ENCODE data around the gene SRXN1.
"Not testable (repeated sequence)": the region's sequence is repeated elsewhere in the genome, so short reads cannot be mapped to it uniquely, and the experiment has no call there.

The SRXN1 gene

DNA sequence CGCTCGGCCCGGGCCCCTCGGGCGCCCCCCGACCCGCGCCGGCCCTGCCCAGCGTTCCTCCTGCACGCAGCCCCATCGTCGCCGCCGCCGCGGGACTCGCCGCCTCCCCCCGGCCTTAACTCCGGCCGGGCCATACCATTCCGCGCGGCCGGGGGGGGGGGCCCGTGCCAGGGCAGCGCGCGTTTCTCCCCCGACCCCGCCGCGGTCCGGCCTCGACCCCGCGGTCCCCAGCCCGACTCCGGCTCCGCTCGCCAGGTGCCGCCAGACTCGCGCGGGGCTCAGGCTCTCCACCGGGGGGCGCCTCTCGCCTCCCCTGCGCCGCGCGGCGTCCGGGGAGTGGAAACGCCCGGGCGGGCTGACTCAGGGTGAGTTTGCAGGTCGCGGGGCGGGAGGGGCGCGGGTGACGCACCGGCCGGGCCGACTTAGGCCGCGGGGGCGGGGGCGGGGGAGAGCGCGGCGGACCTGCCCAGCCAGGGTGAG is at the start of gene SRXN1:
TSS of gene SRXN1 (minus strand) at position 91 of the 480 bp plus-strand sequence. CDS start at position 76, 15 bp downstream.
- peak; percentile 84 for DNase-seq

DNA sequence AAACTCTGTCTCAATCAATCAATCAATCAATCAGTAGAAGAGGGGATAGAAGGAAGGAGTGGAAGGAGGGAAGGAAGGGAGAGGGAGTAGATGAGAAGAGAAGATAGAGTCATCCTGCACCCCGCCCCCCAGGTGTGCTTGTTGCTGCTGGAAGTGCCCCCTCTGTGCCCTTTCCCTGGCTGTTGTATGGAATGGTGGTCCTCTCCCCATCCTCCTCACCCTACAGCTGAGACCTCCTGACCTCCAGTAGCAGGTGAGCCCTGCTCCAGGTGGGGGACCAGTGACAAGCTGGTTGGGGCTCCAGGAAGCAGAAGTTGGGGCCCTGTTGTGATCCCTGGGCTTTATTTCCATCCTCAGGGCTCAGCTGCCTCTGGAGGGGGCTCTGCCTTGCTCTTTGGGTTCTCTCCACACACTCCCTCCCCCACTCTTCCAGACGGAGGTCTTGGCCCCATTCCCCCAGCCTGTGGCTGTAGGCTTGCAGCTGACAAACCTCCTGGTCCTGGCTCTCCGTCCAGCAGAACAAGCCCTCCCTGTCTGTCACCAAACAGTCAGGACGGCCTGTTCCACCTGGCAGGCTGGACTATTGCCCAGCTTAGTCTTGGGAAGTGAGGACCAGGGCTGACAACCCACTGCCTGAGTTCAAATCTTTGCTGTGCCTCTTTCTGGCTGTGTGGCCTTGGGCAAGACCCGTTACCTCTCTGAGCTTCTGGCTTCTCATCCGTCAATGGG is 48.6 kb upstream of the SRXN1 start:
- no peak for DNase-seq

DNA sequence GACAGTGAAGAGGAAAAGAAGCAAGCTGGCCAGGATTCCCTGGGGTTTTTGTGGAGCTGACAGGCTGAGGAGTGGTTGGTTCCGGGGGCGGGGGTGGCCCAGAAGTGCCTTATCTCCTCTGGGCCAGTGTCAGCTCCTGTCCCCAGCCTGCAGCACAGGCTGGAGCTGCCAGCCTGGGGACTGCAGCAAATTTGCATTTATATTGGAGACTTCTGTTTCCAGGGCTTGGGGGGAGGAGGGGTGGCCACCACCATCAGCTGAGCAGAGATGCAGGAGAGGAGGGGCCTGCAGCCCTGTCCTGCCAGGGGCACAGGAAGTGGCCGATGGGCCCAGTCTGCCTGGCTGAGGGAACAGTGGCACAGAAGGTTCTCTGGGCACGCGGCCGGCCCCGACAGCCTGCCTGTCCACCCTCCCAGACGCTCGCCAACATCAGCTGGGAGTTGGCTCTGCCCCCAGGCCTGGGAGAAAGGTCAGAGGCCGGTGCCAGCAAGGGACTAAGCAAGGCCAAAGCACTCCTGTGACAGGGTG is 46.9 kb upstream of the SRXN1 start:
- DNase-seq = no peak

DNA sequence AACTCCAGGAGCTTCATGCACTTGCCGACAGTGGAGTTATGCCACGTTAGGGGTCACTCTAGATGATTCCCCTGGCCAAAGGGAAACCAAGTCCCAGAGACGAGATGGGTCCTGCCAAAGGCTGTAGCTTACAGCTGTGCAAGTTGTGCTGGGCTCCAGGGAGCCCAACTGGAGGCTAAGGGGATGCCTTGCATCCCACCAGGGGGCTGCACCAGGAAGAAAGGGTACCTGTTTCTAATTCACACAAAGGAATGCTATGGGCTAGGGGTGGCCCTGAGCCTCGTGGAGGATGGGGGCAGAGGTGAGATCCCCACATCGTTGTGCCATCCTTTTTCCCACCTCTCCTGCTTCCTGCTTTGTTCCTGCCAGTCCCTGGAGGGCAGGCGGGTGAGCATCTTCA is 46.3 kb upstream of the SRXN1 start:
- no peak for DNase-seq

DNA sequence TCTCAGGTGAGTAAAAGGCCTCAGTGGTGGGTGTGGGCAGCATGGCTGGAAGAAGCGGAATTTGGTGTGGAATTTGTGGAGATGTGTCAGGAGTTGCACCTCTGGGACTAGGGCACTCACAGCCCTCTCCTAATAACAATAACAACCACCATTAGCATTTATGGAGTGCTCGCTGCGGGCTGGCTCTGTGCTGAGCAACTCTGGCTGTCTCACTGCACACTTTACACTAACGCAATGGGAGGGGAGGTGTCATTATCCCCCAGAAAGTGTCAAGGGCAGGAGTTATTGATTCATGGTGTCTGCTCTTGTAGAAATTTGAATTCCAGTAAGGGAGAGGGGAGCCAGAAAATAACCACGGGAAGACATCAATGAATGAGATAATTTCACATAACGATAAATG is 45.3 kb upstream of the SRXN1 start:
- no peak for DNase-seq

DNA sequence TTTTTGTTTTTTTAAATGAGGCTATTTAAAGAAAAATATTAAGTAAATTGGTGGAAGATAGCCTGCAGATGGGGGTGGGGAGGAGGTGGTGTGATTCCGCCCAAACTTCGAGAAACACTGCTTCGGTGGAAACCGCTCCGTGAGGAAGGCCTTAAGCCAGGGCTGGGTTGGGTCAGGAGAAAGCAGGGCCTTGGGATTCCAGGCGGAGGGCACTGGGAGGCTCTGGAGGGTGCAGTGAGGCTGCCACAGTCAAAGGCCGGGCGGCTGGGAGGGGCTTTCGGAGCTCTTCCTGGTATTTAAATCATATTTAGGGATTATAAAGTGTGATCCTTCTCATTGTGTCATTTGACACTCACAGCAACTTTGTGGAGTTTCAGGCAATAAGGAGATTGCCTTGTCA is 44.8 kb upstream of the SRXN1 start:
- no peak for DNase-seq

DNA sequence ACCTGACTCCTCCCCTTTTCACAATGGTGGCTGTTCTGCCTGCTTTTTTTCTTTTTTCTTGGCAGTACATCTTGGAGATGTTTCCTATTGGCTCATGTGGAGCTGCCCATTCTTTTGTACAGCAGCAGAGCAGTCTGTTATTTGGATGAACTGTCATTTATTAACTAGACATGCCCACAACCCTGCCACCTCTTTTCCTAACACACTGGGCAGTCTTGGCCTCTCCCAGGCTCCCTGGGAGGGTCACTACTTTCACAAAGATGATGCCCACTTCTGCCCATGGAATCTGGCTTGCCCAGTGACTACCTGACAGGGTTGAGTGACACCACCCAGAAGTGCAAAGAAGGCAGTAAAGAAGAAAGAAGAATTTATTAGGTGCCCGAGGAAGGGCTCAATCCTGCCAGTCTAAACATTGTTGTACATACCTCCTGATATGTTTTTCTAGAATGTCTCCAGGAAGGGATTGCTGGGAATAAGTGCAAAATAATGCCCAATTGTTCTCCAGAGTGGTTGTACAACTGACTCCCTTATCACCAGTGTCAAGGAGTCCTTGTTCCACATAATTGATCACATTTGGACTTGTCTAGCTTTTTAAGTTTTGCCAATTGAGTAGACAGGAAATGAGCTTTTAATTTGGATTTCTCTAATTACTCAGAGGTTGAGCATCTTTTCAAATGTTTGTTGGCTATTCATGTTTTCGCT is 42.3 kb upstream of the SRXN1 start:
- DNase-seq = no peak

DNA sequence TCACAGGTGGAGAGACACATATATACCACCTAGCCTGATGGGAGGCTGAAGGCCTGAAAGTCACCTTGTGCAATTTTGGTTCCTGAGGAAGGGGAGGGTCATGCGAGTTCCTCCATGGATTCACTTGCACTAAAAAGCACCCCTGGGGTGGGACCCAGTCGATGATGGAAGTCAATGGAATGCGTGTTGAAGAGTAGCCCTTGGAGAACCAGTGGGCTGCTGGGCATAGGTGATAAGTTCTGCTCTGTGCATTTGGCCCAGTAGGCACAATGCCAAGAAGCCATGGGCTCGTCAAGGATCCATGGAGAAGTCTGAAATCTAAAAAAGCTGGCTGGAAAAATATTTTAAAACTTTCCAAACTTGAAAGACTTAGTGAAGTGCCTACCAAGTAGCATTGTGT is 41.5 kb upstream of the SRXN1 start:
- DNase-seq = no peak

DNA sequence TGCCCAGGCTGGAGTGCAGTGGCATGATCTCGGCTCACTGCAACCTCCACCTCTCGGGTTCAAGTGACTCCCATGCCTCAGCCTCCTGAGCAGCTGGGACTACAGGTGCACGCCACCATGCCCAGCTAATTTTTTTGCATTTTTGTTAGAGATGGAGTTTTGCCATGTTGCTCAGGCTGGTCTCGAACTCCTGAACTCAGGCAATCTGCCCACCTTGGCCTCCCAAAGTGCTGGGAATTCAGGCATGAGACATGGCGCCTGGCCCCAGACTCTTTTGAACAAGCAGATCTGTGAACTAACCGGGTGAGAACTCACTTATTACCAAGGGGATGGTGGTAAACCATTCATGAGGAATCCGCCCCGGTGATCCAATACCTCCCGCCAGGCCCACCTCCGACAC is 40.8 kb upstream of the SRXN1 start:
- not testable (repeated sequence) for DNase-seq

DNA sequence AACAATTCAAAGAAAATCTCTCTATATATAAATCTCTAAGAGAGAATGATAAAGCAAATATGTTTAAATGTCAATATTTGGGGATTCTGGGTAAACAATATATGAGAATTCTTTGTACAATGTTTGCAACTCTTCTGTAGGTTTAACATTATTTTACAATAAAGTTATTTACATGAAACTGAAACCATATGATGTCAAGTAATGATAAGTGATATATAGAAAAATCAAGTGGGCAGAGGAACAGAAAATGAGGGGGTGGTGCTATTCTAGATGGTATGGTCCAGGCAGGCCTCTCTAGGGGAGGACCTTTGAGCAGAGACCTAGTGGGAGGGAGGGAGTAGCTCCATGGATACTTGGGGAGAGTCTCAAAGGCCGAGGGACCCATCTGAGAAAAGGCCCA is 39.0 kb upstream of the SRXN1 start:
- DNase-seq = no peak

DNA sequence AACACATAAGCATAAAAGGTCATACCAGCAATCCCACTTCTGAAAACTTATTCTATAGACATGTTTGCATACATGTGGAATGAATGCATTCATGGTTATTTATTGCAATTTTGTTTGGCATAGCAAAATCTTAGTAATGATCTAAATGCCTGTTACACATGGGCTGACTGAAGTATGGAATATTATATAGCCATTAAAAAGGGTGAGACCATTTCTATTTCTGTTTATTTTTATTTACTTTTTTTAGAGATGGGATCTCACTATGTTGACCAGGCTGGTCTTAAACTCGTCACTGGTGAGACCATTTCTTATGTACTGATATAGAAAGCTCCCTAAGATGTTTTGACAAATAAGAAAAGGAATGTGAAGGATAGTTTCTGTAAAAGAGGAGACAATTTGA is 36.9 kb upstream of the SRXN1 start:
- no peak for DNase-seq

DNA sequence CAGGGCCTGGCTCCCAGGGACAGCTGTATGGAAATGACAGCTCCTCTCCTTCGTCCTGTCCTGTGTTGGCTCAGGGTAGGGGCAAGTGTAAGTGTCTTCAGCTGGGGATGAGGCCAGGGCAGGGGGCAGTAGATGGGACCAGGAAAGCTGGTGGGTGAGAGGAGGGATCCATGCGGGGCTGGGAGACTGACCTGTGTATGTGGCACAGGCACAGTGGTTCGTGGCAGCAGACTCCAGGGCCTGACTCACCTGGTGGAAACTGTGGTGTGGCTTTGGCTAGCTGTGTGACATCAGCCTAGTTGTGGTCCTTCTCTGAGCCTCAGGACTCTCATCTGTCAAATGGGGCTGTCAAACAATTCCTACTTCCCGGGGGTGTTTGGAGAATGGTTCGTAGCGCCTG is 36.3 kb upstream of the SRXN1 start:
- no peak for DNase-seq

DNA sequence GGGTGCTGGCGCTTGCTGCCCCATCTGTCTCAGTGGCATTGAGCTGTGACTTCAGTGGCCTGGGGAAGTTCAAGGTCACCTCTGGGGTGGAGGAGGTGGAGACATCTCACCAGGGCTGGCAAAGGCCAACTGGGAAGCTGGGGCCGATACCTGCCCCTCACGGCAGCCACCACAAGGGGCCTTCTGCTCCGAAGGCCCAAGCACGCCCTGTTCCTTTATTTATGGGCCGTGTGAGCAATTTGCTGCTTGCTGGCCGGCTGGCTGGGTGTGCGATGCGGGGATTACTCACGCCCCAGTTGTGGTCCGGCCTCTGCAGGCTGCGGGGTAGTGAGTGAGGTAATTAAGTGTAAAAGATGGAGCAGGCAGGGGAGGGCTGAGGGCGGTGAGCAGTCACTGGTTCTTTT is 35.8 kb upstream of the SRXN1 start:
- no peak for DNase-seq

DNA sequence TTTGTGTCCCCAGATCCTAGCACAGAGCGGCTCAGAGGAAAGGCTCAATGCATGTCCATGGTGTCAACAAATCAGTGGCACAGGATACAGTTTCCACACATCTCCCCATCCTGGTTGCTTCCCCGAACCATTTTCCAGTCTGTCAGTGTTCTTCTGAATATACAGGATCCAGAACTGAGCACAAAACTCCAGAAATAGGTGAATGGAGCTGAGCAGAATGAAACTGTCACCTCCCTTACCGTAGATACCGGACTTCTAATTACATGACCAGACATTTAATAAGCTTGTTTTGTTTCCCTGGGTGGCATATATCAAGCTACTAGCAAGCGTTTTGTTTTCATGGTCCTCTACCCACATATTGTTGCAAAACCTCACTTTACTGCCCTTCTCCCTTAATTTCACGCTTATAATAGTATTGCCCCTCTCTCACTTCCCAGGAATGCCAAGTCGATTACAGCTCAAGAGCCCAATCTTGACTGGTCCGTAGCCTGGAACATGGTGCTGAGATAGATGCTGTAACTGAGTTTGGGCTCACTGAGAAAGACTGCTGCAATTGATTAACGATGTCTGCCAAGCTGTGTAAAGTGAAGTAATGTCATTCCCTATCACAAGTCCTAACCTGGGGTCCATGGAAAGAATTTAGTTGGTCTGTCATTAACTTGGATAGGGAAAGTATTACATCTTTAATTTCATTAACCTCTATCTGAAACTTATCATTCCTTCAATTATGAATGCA is 34.6 kb upstream of the SRXN1 start:
- no peak for DNase-seq

DNA sequence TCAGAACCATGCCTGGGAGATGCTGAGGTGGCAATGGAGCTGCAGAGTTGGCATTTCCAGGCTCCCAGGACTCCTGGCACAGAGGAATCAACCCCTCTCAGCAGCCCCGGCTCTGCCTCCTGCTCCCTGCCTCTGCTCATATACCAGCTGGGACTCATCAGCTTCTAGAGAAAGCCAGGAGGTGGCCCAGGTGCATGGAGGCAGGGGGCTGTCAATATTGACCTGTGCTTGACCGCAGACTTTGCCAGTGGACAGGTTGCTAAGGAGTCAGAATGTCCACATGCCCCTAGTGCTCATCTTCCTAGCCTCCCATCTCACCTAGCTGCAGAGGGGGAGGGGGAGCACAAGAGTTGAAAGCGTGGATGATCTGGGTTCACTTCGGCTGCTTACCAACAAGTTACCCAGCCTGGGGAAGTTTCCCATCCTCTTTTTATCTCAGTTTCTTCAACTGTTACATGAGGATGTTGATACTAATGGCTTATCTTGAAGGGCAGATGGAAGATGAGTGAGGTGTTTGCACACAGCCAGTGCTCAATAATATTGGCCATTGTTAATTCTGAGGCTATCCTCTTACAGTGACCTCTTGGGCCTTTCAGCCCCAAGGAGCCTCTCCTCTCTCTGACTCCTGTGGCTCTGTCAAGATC is 31.8 kb upstream of the SRXN1 start:
- no peak for DNase-seq

DNA sequence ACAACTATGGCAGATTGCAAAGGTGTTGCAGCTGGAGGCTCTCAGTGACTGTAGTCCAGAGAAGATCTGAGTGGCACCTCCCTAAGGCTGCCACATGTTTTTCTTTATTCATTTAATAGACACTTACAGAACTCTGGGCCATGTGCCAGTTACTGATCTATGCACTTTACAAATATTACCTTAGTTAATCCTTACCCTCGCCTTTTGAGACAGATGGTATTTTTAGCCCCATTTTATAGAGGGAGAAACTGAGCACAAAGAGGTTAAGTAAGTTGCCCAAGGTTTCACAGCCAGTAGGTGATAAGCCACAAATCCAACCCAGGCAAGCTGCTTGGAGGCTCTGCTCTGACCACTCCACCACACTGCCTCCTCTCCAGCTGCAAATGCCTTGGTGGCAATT is 29.1 kb upstream of the SRXN1 start:
- DNase-seq = no peak

DNA sequence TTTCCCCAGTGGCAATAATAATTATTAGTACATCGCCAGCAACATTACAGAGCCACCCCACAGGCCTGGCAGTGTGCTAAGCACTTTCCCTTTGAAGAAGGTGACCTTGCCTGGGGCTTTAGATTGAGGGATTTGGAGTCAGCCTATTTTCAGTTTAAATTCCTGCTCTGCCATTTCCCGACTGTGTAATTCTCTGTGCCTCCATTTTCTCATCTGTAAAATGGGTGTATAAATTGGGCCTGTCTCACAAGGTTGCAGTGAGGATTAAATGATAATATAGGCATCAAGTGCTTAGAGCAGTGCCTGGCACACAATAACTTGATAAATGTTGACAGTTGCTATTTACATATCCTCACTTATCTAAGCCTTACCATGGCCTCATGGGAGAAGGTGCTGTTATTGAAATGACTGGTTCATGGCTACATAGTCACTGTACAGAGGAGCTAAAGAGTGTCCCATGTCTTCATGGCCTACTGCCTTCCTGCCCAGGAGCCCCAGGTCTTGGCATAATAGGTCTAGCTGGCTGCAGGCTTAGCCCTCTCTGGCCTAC is 27.7 kb upstream of the SRXN1 start:
- DNase-seq = no peak

DNA sequence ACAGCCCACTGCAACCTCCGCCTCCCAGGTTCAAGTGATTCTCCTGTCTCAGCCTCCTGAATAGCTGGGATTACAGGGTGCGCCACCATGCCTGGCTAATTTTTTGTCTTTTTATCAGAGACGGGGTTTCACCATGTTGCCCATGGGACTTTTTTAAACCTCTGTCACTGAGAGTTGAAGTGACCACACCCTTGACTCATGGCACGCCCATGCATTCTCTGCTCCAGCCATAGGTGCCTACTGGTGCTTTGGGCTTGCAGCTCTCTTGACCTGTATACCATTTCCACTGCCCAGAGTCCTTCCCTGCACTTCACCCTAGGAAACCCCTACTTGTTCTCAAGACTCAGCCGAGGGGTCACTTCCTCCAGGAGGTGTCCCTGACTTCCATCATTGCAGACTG is 25.0 kb upstream of the SRXN1 start:
- no peak for DNase-seq

DNA sequence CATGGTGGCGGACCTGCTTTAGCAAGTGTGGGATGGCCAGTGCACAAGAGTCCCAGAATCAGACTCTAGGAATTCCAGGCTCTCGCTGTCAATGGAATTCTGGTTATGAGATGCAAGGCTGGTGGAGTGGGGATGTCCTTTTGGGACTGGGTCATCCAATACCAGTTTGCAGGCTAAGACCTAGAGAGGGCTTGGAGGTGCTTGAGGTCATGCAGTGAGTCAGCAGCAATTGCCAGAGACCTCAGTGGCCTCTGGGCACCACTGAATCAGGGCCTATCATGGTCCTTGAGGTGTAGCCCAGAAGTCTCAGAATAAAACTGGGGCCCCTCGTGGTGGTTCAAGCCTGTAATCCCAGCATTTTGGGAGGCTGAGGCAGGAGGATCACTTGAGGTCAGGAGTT is 24.0 kb upstream of the SRXN1 start:
- DNase-seq = no peak

DNA sequence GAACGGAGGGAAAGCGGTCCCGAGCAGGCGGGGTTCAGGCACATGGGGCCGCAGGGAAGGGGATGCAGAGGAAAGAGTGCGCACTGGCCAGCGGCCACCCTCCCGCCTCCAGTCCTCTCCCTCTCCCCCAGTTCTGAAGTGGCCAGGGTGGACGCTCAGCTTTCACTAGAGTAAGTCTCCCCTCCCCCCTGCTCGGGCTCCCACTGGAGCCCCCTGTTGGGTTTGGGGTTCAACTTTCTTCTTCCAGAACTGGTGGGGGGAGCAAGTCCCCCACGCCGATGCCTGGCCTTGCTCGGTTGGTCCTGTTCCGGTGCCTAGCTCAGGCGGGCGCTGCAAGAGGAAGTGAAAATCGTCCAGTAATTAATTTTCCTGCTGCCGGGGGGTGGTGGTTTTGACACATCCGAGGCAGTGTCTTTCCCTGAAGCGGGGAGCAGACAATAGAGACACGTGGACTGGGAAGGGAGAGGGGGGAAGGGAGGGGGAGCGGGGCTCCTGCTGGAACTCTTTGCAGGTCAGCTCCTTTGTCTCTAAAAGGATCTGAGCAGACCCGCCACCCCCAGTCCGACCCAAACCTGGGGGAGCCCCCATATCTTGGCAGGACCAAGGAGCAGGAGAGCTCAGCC is 23.4 kb upstream of the SRXN1 start:
- DNase-seq = no peak

DNA sequence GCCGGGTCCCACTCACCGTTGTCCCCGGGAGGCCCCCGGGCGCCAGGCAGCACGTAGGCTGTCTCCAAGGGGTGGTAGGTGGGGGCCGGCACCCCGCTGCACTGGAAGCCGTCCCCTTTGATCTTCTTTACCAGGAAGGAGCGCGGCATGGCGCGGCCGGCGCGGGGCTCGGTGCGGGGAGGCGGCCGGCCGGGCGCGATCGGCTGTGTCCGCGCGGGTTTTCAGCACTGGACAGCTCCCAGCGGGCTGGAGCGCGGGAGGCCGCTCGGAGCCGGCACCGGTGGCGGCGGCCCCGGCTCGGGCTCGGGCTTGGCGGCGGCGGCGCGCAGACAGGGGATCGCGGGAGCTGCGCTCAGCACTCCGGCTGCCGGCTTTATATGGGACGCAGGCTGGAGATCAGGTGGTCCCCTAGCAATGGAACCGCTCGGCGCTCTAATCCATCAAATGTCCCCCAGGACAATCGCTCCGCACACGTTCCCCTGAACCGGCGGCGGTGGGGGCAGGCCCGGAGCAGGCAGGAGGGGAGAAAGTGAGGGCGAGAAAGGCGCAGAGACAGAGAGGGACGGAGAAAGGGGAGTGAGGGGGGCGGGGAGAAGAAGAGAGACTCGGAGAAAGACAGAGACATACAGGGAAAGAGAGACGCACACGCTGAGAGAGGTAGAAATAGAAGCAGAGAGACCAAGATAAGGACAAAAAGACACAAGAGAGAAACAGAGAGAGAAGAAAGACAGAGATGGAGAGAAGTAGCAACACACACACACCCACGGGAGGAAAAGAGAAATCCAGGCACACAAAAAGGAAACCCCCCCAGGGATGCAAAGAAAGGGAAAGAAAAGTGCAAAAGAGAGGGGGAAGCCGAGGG is 22.7 kb upstream of the SRXN1 start, which contains the start of gene SCRT2:
TSS of gene SCRT2 (minus strand) at position 350 of the 862 bp plus-strand sequence. CDS start at position 149, 201 bp downstream.
- DNase-seq = peak; percentile 72
